ENCODE measurements around the gene MRPL49.
"Not testable (repeated sequence)": the region's sequence is repeated elsewhere in the genome, so short reads cannot be mapped to it uniquely, and the experiment has no call there.

The MRPL49 gene

GRCh38 chr11:65117206-65118096 lies 4.7 kb upstream of the MRPL49 start, which contains the start of gene ZNHIT2 (continued):
- TF ChIP-seq CTCF (tag by site-specific recombination; IDR thresholded peaks at IDR 0.05) = peak; percentile 78
- TF ChIP-seq ZSCAN4 (tag by site-specific recombination; IDR thresholded peaks at IDR 0.05) = 0 out of 2 replicates have a peak, but pooled peaks have one; percentile 25
- TF ChIP-seq ZBTB8A (tag by site-specific recombination; IDR thresholded peaks at IDR 0.05) = peak; percentile 89
- peak; percentile 49; the same call in 1 of the 2 replicates for TF ChIP-seq AEBP2 (tag by site-specific recombination; IDR thresholded peaks at IDR 0.05; ENCODE audit: borderline replicate concordance)

- peaks cover 3 to 62% of the 10 kb centered on the region in 2 experiments; a peak in 2 of 3 replicates for H3K36me3 ChIP-seq (ENCODE audit: control insufficient read depth in 2 of 2, insufficient read depth in 1 of 2, low read length in 2 of 2)
- H3K9me3 ChIP-seq (ENCODE audit: control insufficient read depth, insufficient read depth, low read depth, low read length) = no peaks in the 10 kb centered on the region
- ChIA-PET POLR2A (interaction anchor here (0.9 to 1.8 kb wide), 5 partner anchors 17 to 122 kb away, joined by 3 to 8 read pairs (median 7); partner anchors contain the start of genes BATF2, CAPN1 and VPS51), CTCF (interaction anchor here (0.6 to 2.9 kb wide), 16 partner anchors 8 to 303 kb away, joined by 3 to 11 read pairs (median 4); partner anchors contain the start of gene SYVN1)
- peaks cover 3% of the 10 kb centered on the region; the same call in 1 of the 2 replicates for H3K4me1 ChIP-seq (ENCODE audit: control insufficient read depth, insufficient read depth, low read length)
- H3K27ac ChIP-seq (ENCODE audit: extremely low read depth, low read depth, low read length) = no peak overlapping the region
- TF ChIP-seq ZNF747 (tag by site-specific recombination; IDR thresholded peaks at IDR 0.05) (no peak), ZIC2 (tag by site-specific recombination; IDR thresholded peaks at IDR 0.05) (no peak), REST (tag by site-specific recombination; IDR thresholded peaks at IDR 0.05) (no peak), KLF16 (tag by site-specific recombination; IDR thresholded peaks at IDR 0.05) (0 out of 2 replicates have a peak, but pooled peaks have one; percentile 5), ZBTB20 (tag by site-specific recombination; IDR thresholded peaks at IDR 0.05) (no peak), ZNF530 (tag by site-specific recombination; IDR thresholded peaks at IDR 0.05; ENCODE audit: low read depth) (no peak), HOXD13 (CRISPR knock-in tag; IDR thresholded peaks at IDR 0.05; ENCODE audit: borderline replicate concordance) (no peak), CTCF (tag by site-specific recombination; IDR thresholded peaks at IDR 0.05) (0 out of 2 replicates have a peak, but pooled peaks have one; percentile 2), ZBTB26 (tag by site-specific recombination; optimal IDR thresholded peaks at IDR 0.05) (no peak), ZNF37A (tag by site-specific recombination; IDR thresholded peaks at IDR 0.05) (no peak)
- H3K4me3 ChIP-seq (ENCODE audit: low read depth, low read length) = no peak overlapping the region
Measured at GRCh38 chr11:65118097-65118837, 3.9 kb upstream of the MRPL49 start.

GRCh38 chr11:65118891-65119669 lies 3.0 kb upstream of the MRPL49 start:
- CTCF ChIA-PET = interaction anchor here (0.8 to 3.4 kb wide), 12 partner anchors 8 to 304 kb away, joined by 3 to 37 read pairs (median 5); partner anchors contain the start of genes SYVN1 and TM7SF2
- H3K9me3 ChIP-seq (ENCODE audit: control insufficient read depth, insufficient read depth, low read depth, low read length); H3K4me3 ChIP-seq (ENCODE audit: low read depth, low read length); H3K27ac ChIP-seq (ENCODE audit: extremely low read depth, low read depth, low read length); H3K4me1 ChIP-seq (ENCODE audit: control insufficient read depth, insufficient read depth, low read length): not testable (repeated sequence)
- peaks cover 3 to 61% of the 10 kb centered on the region in 2 experiments; a peak in 2 of 3 replicates for H3K36me3 ChIP-seq (ENCODE audit: control insufficient read depth in 2 of 2, insufficient read depth in 1 of 2, low read length in 2 of 2)
- POLR2A ChIA-PET = interaction anchor here (1.3 kb wide), 1 partner anchor 63 kb away, joined by 6 read pairs; the partner anchor contains the start of gene CAPN1

Data from HEK293 (cell line).